ENCODE measurements around the gene FNDC3B. TPM values are rescaled to one million over a fixed set of nuclear protein-coding genes. Genes with fewer than 3 reads are reported as not detected.
A peak's percentile ranks its signal among the peaks of the same experiment; 100 is the strongest.

The FNDC3B gene
- total and polyA plus RNA-seq, 9 of the 15 experiments (the other 6 are each of a cell fraction or from before 2014, with no cell fraction given): 7.0 to 35.8 (median 16.2) TPM

- H2AFZ ChIP-seq (ENCODE audit: low read depth, low read length): peak overlapping the region; percentile 54
- no peak for DNase-seq (ENCODE audit: extremely low read depth in 1 of 4, low spot score in 3 of 4)
These were observed 32.4 kb upstream of the FNDC3B start for GRCh38 chr3:172007065-172007370.

More at GRCh38 chr3:172007065-172007370, 32.4 kb upstream of the FNDC3B start:
- no peaks in the 10 kb centered on the region for H4K20me1 ChIP-seq (replicated peaks; ENCODE audit: control insufficient read depth, insufficient read depth, low read length)
- H3K4me2 ChIP-seq (ENCODE audit: insufficient read depth, low read length): no peak overlapping the region
- TF ChIP-seq E4F1 (CRISPR knock-in tag; IDR thresholded peaks at IDR 0.05; ENCODE audit: borderline replicate concordance): no peak
- no peak for TF ChIP-seq ZNF79 (CRISPR knock-in tag; IDR thresholded peaks at IDR 0.05; ENCODE audit: low read depth)
- TF ChIP-seq FOXO4 (CRISPR knock-in tag; IDR thresholded peaks at IDR 0.05): no peak
- TF ChIP-seq SUPT5H (IDR thresholded peaks at IDR 0.05): no peak
- TF ChIP-seq E2F5 (CRISPR knock-in tag; IDR thresholded peaks at IDR 0.05): no peak
- no peak for TF ChIP-seq ZNF436 (CRISPR knock-in tag; IDR thresholded peaks at IDR 0.05)
- TF ChIP-seq RNF219 (CRISPR knock-in tag; IDR thresholded peaks at IDR 0.05): no peak
- TF ChIP-seq ZNF511 (CRISPR knock-in tag; IDR thresholded peaks at IDR 0.05): no peak
- TF ChIP-seq PTRF (tag; IDR thresholded peaks at IDR 0.05): no peak
- no peaks in the 10 kb centered on the region for H3K27me3 ChIP-seq (ENCODE audit: control insufficient read depth in 2 of 2, insufficient read depth in 2 of 2, low read length in 2 of 2)
- ChIA-PET CTCF (ENCODE audit: low intra/inter-chr PET ratio) (no interaction called here), POLR2A (interaction anchor here (1.9 kb wide), 1 partner anchor 15 kb away, joined by 7 read pairs; no protein-coding TSS in a partner anchor)
- H3K9me3 ChIP-seq (replicated peaks; ENCODE audit: control insufficient read depth, insufficient read depth, low read depth, low read length): no peaks in the 10 kb centered on the region
- intact Hi-C loops (cut with micrococcal nuclease): no loop called here
- no peak overlapping the region for H3K9ac ChIP-seq (ENCODE audit: insufficient read depth in 1 of 2, low read depth in 2 of 2, low read length in 2 of 2)
- FAIRE-seq: no peak
- ATAC-seq: no peak
- no peak overlapping the region for H3K27ac ChIP-seq (ENCODE audit: extremely low read depth, low read depth, low read length)
- H3K4me3 ChIP-seq: no peak overlapping the region
- no TSS peak for BruUV-seq (replicated peaks)
- H3K36me3 ChIP-seq (ENCODE audit: control insufficient read depth, insufficient read depth, low read length): no peaks in the 10 kb centered on the region
- H3K4me1 ChIP-seq (replicated peaks in 1 of 2; ENCODE audit: control insufficient read depth in 2 of 2, insufficient read depth in 2 of 2, low read length in 2 of 2): no peaks in the 10 kb centered on the region; a peak in 1 of 5 replicates
- in situ Hi-C loops (cut with MboI): no loop called here
- no peaks in the 10 kb centered on the region for H3K9me1 ChIP-seq (ENCODE audit: control insufficient read depth, insufficient read depth, low read length)
- no peaks in the 10 kb centered on the region for H3K79me2 ChIP-seq (ENCODE audit: control insufficient read depth, insufficient read depth, low read length)
